Peyer's patch (tissue), 4 donors: ENCODE results near the gene DOCK10. TPM values are rescaled to one million over a fixed set of nuclear protein-coding genes. Genes with fewer than 3 reads are reported as not detected.

Source experiments
- DNase-seq, 3 donors: peaks; one replicate each; pipeline ENCODE4 v3.0.0-alpha.2; 2017 to 2019
- H3K27ac ChIP-seq, 4 donors: fragments of 200-600 bp; sonication (generic); one replicate each; pipeline ENCODE4 v1.5.1; 2016 to 2019
- H3K27me3 ChIP-seq, 2 donors: fragments of 200-600 bp; sonication (generic); one replicate each; pipeline ENCODE4 v1.5.1; 2019
- H3K36me3 ChIP-seq, 3 donors: fragments of 200-600 bp; sonication (generic); one replicate each; pipeline ENCODE4 v1.5.1; 2016 to 2019
- H3K4me1 ChIP-seq, 4 donors: fragments of 200-600 bp; sonication (generic); one replicate each; pipeline ENCODE4 v1.5.1; 2016 to 2019
- H3K4me3 ChIP-seq, 4 donors: fragments of 200-600 bp; sonication (generic); 1 replicate in 3 of 4; 2 replicates in 1 of 4; pipeline ENCODE4 v1.5.1; 2016 to 2019; ENCODE audit warnings: mild to moderate bottlenecking in 1 of 4
- H3K9me3 ChIP-seq, 4 donors: fragments of 200-600 bp; sonication (generic); one replicate each; pipeline ENCODE4 v1.5.1; 2016 to 2019; ENCODE audit warnings: mild to moderate bottlenecking in 1 of 4
- POLR2A ChIP-seq, 2 donors: fragments of 450-650 bp; IDR thresholded peaks; one replicate each; pipeline ENCODE4 v1.5.1; 2017; ENCODE audit warnings: antibody characterized with exemption in 2 of 2, mild to moderate bottlenecking in 2 of 2, moderate library complexity in 2 of 2
- total RNA-seq, 4 donors: library from RNA; depleted of rRNA; stranded (reverse); fragments of >200 nt; gene quantifications; one replicate each; pipeline ENCODE4 v1.1.0, GENCODE V29; 2016
- TF ChIP-seq, protein P1 (sequence below), 6 experiments: fragments of 450-650 bp in 4 of 6; fragments of 200-600 bp in 2 of 6; sonication (generic) in 1 of 6; IDR thresholded peaks; one replicate each; pipeline ENCODE4 v1.5.1; 2017 to 2019; ENCODE audit warnings: antibody characterized with exemption in 6 of 6, mild to moderate bottlenecking in 3 of 6, moderate library complexity in 1 of 6

DOCK10 gene
- total RNA-seq, 4 donors from 2014 or later, result 14.6 to 97.4 (median 23.5) TPM

- no peak for DNase-seq
- Histone ChIP-seq H3K4me1 (peaks cover 0 to 6% (median 0%) of the 10 kb centered on the region in 4 donors), H3K4me3 (no peak overlapping the region), H3K36me3 (no peaks in the 10 kb centered on the region), H3K27ac (peak overlapping the region in 2 of 4 donors; percentile 28 to 49), H3K9me3 (no peaks in the 10 kb centered on the region), H3K27me3 (no peaks in the 10 kb centered on the region)
- no peak for TF ChIP-seq POLR2A (IDR thresholded peaks at IDR 0.05)
Measured at GRCh38 chr2:224909885-224910573, 132.2 kb downstream of the DOCK10 start.

DNA sequence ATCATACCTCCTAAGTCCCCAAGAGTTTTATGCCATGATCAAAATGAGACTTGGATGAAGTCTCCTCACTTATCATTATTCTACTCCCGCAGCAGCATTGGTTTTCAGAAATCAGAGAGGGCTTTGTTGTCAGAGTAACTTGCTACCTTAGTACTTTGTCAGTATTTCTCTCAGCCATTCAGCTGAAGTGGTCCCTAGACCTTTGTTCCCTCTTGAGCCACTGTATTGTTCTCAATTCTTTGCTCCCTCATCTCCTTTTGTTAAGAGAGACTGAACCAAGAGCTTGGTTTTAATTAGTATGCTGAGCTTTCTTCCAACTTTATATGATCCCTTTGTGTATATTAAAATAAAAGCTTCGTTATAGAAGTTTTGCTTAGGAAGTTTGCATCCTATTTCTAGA, 133.4 kb downstream of the DOCK10 start:
- DNase-seq, result no peak
- Histone ChIP-seq H3K9me3 (no peaks in the 10 kb centered on the region), H3K4me3 (no peak overlapping the region), H3K36me3 (no peaks in the 10 kb centered on the region), H3K27ac (no peak overlapping the region), H3K27me3 (no peaks in the 10 kb centered on the region), H3K4me1 (peaks cover 0 to 6% (median 0%) of the 10 kb centered on the region in 4 donors)
- TF ChIP-seq, protein P1, sequence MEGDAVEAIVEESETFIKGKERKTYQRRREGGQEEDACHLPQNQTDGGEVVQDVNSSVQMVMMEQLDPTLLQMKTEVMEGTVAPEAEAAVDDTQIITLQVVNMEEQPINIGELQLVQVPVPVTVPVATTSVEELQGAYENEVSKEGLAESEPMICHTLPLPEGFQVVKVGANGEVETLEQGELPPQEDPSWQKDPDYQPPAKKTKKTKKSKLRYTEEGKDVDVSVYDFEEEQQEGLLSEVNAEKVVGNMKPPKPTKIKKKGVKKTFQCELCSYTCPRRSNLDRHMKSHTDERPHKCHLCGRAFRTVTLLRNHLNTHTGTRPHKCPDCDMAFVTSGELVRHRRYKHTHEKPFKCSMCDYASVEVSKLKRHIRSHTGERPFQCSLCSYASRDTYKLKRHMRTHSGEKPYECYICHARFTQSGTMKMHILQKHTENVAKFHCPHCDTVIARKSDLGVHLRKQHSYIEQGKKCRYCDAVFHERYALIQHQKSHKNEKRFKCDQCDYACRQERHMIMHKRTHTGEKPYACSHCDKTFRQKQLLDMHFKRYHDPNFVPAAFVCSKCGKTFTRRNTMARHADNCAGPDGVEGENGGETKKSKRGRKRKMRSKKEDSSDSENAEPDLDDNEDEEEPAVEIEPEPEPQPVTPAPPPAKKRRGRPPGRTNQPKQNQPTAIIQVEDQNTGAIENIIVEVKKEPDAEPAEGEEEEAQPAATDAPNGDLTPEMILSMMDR (IDR thresholded peaks at IDR 0.05), result no peak
- no peak for TF ChIP-seq POLR2A (IDR thresholded peaks at IDR 0.05)

DNA sequence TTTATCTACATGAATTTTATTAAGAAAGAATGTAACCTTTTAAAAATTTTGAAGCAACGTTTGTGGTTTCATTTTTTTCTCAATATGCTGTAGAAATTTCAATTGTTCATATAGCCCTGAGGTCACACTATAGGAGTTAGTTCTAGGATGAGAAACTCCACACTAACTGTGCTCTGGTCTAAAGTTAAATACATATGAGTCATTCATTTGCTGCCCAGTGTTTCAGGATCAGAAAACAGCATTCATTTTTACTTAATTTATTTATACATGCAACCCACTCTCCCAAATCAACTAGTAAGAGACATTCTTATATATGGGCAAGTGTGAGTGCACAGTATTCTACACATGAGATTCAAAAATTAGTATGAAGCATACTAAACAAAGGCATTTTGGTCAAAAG, 137.9 kb downstream of the DOCK10 start:
- Histone ChIP-seq H3K36me3 (no peaks in the 10 kb centered on the region), H3K27ac (no peak overlapping the region), H3K9me3 (no peaks in the 10 kb centered on the region), H3K4me1 (no peaks in the 10 kb centered on the region), H3K27me3 (no peaks in the 10 kb centered on the region), H3K4me3 (no peak overlapping the region)
- TF ChIP-seq, protein P1 (IDR thresholded peaks at IDR 0.05), result no peak
- TF ChIP-seq POLR2A (IDR thresholded peaks at IDR 0.05), result no peak
- DNase-seq, result no peak

GRCh38 chr2:224903621-224904020, 138.6 kb downstream of the DOCK10 start:
- no peak overlapping the region for H3K4me3 ChIP-seq
- no peaks in the 10 kb centered on the region for H3K4me1 ChIP-seq
- no peak for TF ChIP-seq POLR2A (IDR thresholded peaks at IDR 0.05)
- TF ChIP-seq, protein P1 (IDR thresholded peaks at IDR 0.05), result no peak
- no peaks in the 10 kb centered on the region for H3K36me3 ChIP-seq
- no peaks in the 10 kb centered on the region for H3K9me3 ChIP-seq
- no peak for DNase-seq
- no peak overlapping the region for H3K27ac ChIP-seq
- no peaks in the 10 kb centered on the region for H3K27me3 ChIP-seq

GRCh38 chr2:224901121-224901676, 141.1 kb downstream of the DOCK10 start:
- Histone ChIP-seq H3K27me3 (no peaks in the 10 kb centered on the region), H3K9me3 (no peaks in the 10 kb centered on the region), H3K36me3 (no peaks in the 10 kb centered on the region), H3K27ac (no peak overlapping the region), H3K4me1 (no peaks in the 10 kb centered on the region), H3K4me3 (no peak overlapping the region)
- TF ChIP-seq POLR2A (IDR thresholded peaks at IDR 0.05), result no peak
- TF ChIP-seq, protein P1 (IDR thresholded peaks at IDR 0.05), result no peak
- DNase-seq, result no peak

- no peaks in the 10 kb centered on the region for H3K27me3 ChIP-seq
- DNase-seq, result no peak
- H3K4me3 ChIP-seq, result no peak overlapping the region
- TF ChIP-seq, protein P1 (IDR thresholded peaks at IDR 0.05), result no peak
- TF ChIP-seq POLR2A (IDR thresholded peaks at IDR 0.05), result no peak
- H3K36me3 ChIP-seq, result no peaks in the 10 kb centered on the region
- no peaks in the 10 kb centered on the region for H3K9me3 ChIP-seq
- H3K27ac ChIP-seq, result no peak overlapping the region
- peaks cover 0 to 6% (median 3%) of the 10 kb centered on the region in 4 donors for H3K4me1 ChIP-seq
Measured at GRCh38 chr2:224895377-224895776, 146.9 kb downstream of the DOCK10 start.
